H4 (cell line): ENCODE results near the gene AP3B2. TPM values are rescaled to one million over a fixed set of nuclear protein-coding genes. Genes with fewer than 3 reads are reported as not detected.

Experiments used
- total RNA-seq: library from RNA; depleted of rRNA; stranded (reverse); fragments of >200 nt; shearing (Covaris generic); gene quantifications from 2 replicates; pipeline ENCODE4 v1.2.3, GENCODE V29; 2014; rRNA removed

AP3B2 gene
- total RNA-seq, 1 experiment from 2014 or later, result 0.14 TPM

Other genes starting within 250 kb of the AP3B2 start
- gene RPS17, start 169.4 kb downstream of the AP3B2 start, total RNA-seq, result 3,004 and 3,097 TPM in 2 replicates
- 5.2 and 6.6 TPM in 2 replicates for gene CPEB1, start 62.5 kb downstream of the AP3B2 start, total RNA-seq
- not detected in 2 replicates for gene FSD2, start 96.2 kb upstream of the AP3B2 start, total RNA-seq
- 2.5 and 7.1 TPM in 2 replicates for gene WHAMM, start 99.8 kb upstream of the AP3B2 start, total RNA-seq
- 16.0 and 25.2 TPM in 2 replicates for gene HOMER2, start 242.8 kb upstream of the AP3B2 start, total RNA-seq